ENCODE results near the gene ZNF157.

The ZNF157 gene

GRCh38 chrX:47447607-47448006 lies 77.2 kb downstream of the ZNF157 start:
- DNase-seq = no peak

GRCh38 chrX:47448165-47448806 lies 77.9 kb downstream of the ZNF157 start:
- DNase-seq = no peak

- no peak for DNase-seq
Measured at GRCh38 chrX:47452112-47452511, 81.7 kb downstream of the ZNF157 start.

- no peak for DNase-seq
Measured at GRCh38 chrX:47456080-47456479, 85.7 kb downstream of the ZNF157 start.

- DNase-seq = no peak
Measured at GRCh38 chrX:47458528-47458927, 88.2 kb downstream of the ZNF157 start.

GRCh38 chrX:47460561-47460960 lies 90.2 kb downstream of the ZNF157 start:
- DNase-seq = no peak

Data from fibroblast of skin of abdomen (primary cell).